Activated naive CD4-positive, alpha-beta T cell treated with anti-CD3 and anti-CD28 coated beads for 36 hours (primary cell): Measurements from ENCODE around the gene MTCL1. TPM values are rescaled to one million over a fixed set of nuclear protein-coding genes. Genes with fewer than 3 reads are reported as not detected.

Experiments used
- CTCF ChIA-PET: fragments of 350-600 bp; sonication (Branson Sonifier 250); formaldehyde crosslinking; loops from one replicate; lab custom pipeline; 2021; ENCODE audit warnings: antibody characterized with exemption; lab: Charles Lee
- DNase-seq: peaks from one replicate; pipeline ENCODE4 v3.0.0-alpha.2; 2020
- H3K27ac Mint-ChIP-seq: one replicate; pipeline ENCODE4 v1.8.0; 2021; ENCODE audit warnings: mild to moderate bottlenecking, mixed read lengths
- H3K27me3 Mint-ChIP-seq: one replicate; pipeline ENCODE4 v1.8.0; 2021; ENCODE audit warnings: low read depth, mixed read lengths
- H3K36me3 Mint-ChIP-seq: one replicate; pipeline ENCODE4 v1.8.0; 2021; ENCODE audit warnings: low read depth, mixed read lengths
- H3K4me1 Mint-ChIP-seq: one replicate; pipeline ENCODE4 v1.8.0; 2021; ENCODE audit warnings: low read depth, mixed read lengths
- H3K4me3 Mint-ChIP-seq: one replicate; pipeline ENCODE4 v1.8.0; 2021; ENCODE audit warnings: mild to moderate bottlenecking, moderate library complexity, mixed read lengths
- H3K9me3 Mint-ChIP-seq: one replicate; pipeline ENCODE4 v1.8.0; 2021; ENCODE audit warnings: mixed read lengths
- intact Hi-C: fragments of 100-400 bp; cut with micrococcal nuclease; formaldehyde crosslinking; loops from one replicate; pipeline ENCODE4 v1.15.1; 2023
- total RNA-seq, 2 experiments: library from RNA; stranded (reverse); gene quantifications; one replicate each; pipeline ENCODE4 v1.2.3, GENCODE V29; 2021

The MTCL1 gene
- total RNA-seq, 2 experiments from 2014 or later: 0.15 to 0.31 TPM

DNA sequence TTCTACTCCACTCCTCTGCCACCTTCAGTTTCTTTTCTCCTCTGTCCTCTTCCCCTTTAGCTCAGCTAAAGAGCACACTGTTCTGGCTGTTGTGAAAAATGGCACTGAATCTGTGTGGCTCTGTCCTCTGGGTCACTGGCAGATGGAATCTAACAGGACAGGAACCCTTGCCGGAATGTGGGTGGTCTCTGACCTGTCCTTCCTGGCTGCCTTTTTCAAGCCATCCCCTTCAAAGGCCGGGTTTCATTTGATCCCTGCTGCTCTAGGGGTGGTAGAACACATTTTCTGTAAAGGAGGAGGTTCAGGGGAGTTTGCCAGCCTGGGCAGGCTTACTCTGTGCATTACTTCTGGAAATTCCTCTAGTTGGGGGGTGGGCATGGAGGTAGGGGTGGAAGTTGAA lies 29.9 kb downstream of the MTCL1 start:
- H3K4me3 Mint-ChIP-seq: no peak overlapping the region
- H3K27me3 Mint-ChIP-seq: no peaks in the 10 kb centered on the region
- H3K4me1 Mint-ChIP-seq: no peaks in the 10 kb centered on the region
- intact Hi-C loops: no loop called here
- no peak for DNase-seq
- CTCF ChIA-PET: no interaction called here
- H3K36me3 Mint-ChIP-seq: no peaks in the 10 kb centered on the region
- H3K9me3 Mint-ChIP-seq: no peaks in the 10 kb centered on the region
- no peak overlapping the region for H3K27ac Mint-ChIP-seq

- intact Hi-C loops: no loop called here
- no peak for DNase-seq
- Mint-ChIP-seq H3K4me3 (no peak overlapping the region), H3K27me3 (no peaks in the 10 kb centered on the region), H3K36me3 (peaks cover 5% of the 10 kb centered on the region), H3K9me3 (peaks cover 18% of the 10 kb centered on the region), H3K27ac (no peak overlapping the region), H3K4me1 (peaks cover 32% of the 10 kb centered on the region)
- CTCF ChIA-PET: no interaction called here
Observed at GRCh38 chr18:8741117-8741516, 35.8 kb downstream of the MTCL1 start.

DNA sequence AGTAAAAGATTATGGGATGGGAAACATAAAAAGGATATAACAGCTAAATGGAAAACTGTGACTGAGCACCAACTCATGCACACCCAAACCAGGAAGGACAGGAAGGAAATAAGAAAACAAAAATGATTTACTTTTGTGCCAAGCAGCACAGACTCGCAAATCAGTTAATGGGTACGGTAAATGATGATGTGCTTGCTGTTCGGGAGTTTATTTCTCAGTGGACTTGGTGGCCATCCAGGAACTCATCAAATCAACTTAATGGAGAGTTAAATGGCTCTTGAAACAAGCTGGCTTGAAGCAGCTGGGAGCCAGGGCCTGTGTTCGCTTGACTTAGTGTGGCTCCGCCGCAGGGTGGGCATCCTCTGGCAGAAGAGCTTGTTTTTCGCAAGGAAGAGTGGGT lies 36.2 kb downstream of the MTCL1 start:
- Mint-ChIP-seq H3K36me3 (peaks cover 5% of the 10 kb centered on the region), H3K4me1 (peaks cover 33% of the 10 kb centered on the region), H3K9me3 (peaks cover 18% of the 10 kb centered on the region), H3K27me3 (no peaks in the 10 kb centered on the region), H3K4me3 (no peak overlapping the region), H3K27ac (no peak overlapping the region)
- intact Hi-C loops: no loop called here
- CTCF ChIA-PET: no interaction called here
- no peak for DNase-seq

GRCh38 chr18:8742387-8743361 lies 37.3 kb downstream of the MTCL1 start:
- H3K36me3 Mint-ChIP-seq: peaks cover 5% of the 10 kb centered on the region
- no peaks in the 10 kb centered on the region for H3K27me3 Mint-ChIP-seq
- peak; percentile 17 for DNase-seq
- H3K27ac Mint-ChIP-seq: no peak overlapping the region
- intact Hi-C loops: no loop called here
- H3K9me3 Mint-ChIP-seq: peaks cover 18% of the 10 kb centered on the region
- CTCF ChIA-PET: no interaction called here
- H3K4me1 Mint-ChIP-seq: peaks cover 33% of the 10 kb centered on the region
- H3K4me3 Mint-ChIP-seq: no peak overlapping the region

DNA sequence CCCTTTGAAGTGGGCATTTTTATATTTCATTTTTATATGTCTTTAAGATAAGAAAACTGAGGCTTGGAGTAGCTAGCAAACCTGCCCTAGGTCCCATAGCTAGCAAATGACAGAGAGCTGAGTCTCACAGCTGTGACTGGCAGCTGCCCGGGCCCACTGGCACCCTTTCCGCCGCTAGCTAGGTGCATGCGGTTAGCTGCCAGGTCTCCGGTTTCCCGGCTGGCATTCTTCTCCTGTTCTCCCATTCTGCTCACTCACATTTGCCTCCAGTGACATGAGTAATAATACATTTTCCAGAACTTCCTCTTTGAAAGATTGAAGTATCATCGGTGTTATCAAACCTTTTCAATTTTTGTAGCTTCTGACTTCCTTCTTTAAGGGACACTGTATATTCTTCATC lies 38.7 kb downstream of the MTCL1 start:
- no peaks in the 10 kb centered on the region for H3K27me3 Mint-ChIP-seq
- H3K4me1 Mint-ChIP-seq: peaks cover 33% of the 10 kb centered on the region
- CTCF ChIA-PET: no interaction called here
- H3K4me3 Mint-ChIP-seq: no peak overlapping the region
- intact Hi-C loops: no loop called here
- H3K27ac Mint-ChIP-seq: no peak overlapping the region
- DNase-seq: no peak
- peaks cover 5% of the 10 kb centered on the region for H3K36me3 Mint-ChIP-seq
- peaks cover 18% of the 10 kb centered on the region for H3K9me3 Mint-ChIP-seq

DNA sequence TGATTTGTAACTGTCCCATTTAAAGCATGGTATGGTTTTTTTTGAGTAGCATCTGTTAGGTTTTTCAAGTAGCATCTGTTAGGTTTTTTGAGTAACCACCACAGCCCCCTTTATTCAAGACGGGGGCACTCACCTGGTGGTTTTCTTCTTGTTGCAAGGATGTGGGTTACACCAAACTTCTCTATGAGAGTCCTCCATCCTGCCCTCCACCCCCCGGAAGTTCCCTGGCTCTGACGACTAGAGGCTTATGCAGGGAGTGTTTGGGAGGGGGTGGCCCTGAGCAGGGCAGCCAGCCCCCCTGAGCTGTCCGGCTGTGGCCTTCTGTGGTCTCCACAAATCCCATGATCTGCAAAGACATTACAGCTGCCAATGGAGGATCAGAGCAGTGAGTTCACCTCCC lies 39.3 kb downstream of the MTCL1 start:
- H3K4me3 Mint-ChIP-seq: no peak overlapping the region
- no peak overlapping the region for H3K27ac Mint-ChIP-seq
- H3K27me3 Mint-ChIP-seq: no peaks in the 10 kb centered on the region
- CTCF ChIA-PET: no interaction called here
- intact Hi-C loops: no loop called here
- peaks cover 18% of the 10 kb centered on the region for H3K9me3 Mint-ChIP-seq
- peak; percentile 58 for DNase-seq
- H3K36me3 Mint-ChIP-seq: peaks cover 5% of the 10 kb centered on the region
- peaks cover 33% of the 10 kb centered on the region for H3K4me1 Mint-ChIP-seq

DNA sequence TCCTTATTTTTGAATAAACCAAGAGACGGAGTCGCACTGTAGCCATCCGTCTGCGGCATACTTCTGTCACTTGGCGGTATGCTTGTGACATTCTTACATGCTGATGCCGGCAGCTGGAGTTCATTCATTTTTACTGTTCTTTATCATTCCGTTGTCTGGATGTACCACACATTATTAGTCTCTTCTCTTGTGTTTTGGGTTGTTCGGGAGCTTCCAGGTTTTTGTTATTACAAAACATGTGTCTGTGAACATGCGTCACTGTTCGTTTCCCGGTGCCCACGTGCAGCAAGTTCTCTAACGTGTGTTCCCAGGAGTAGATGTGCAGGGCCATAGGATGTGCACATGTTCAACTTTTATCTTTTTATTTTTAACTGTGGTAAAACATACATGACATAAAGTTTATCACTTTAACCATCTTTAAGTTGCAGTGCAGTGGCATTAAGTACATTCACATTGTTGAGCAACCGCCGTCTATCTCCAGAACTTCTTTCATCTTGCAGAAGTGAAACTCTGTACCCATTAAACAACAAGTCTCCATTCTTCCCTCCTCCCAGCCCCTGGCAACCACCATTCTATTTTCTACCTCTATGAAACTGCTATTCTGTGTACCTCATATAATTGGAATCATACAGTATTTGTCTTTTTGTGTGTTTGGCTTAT lies 40.1 kb downstream of the MTCL1 start:
- Mint-ChIP-seq H3K27ac (no peak overlapping the region), H3K4me3 (no peak overlapping the region), H3K9me3 (peaks cover 18% of the 10 kb centered on the region), H3K36me3 (peaks cover 5% of the 10 kb centered on the region), H3K4me1 (peaks cover 33% of the 10 kb centered on the region), H3K27me3 (no peaks in the 10 kb centered on the region)
- peak; percentile 15 for DNase-seq
- intact Hi-C loops: no loop called here
- CTCF ChIA-PET: no interaction called here

DNA sequence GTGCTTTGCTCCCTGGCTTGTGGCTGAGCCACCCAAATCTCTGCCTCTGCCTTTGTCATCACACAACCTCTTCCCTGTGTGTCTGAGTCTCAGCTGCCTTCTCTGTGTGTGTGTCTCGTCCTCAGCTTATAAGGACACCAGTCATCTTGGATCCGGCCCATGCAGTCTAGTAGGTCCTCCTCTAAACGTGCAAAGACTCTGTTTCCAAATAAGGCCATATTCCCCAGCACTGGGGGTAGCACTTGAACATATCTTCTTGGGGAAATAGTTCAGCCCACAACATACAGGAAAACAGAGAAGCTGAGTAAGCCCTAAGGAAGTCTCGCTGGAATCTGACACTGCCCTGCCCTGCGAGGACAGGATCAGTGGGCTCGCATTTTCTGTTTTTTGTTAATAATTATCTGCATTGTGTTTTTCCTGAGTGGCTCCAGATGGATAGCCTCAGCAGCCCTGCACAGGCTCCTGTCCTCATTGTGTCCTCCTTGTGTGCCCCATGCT lies 42.1 kb downstream of the MTCL1 start:
- intact Hi-C loops: no loop called here
- no peaks in the 10 kb centered on the region for H3K36me3 Mint-ChIP-seq
- CTCF ChIA-PET: no interaction called here
- H3K27ac Mint-ChIP-seq: no peak overlapping the region
- no peak for DNase-seq
- H3K4me3 Mint-ChIP-seq: no peak overlapping the region
- H3K27me3 Mint-ChIP-seq: no peaks in the 10 kb centered on the region
- peaks cover 32% of the 10 kb centered on the region for H3K4me1 Mint-ChIP-seq
- peaks cover 7% of the 10 kb centered on the region for H3K9me3 Mint-ChIP-seq

DNA sequence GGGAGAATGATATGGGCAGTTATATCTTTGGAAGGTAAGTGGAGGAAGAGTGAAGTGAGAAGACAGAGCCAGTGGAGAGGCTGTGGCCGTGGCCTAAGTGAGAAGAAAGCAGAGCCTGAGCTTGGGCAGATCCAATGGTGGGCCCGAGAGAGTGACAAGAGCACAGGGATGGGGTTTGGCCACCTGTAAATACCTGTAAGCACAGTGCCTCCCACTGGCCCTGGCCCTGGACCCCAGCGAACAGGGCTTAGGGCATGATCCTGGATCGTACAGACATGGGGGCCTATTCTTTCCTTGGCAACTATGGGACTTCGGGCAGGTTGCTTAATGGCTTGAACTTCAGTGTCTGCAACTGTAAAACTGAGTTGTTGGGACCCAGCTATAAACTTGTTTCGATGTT lies 44.1 kb downstream of the MTCL1 start:
- intact Hi-C loops: no loop called here
- H3K9me3 Mint-ChIP-seq: no peaks in the 10 kb centered on the region

DNA sequence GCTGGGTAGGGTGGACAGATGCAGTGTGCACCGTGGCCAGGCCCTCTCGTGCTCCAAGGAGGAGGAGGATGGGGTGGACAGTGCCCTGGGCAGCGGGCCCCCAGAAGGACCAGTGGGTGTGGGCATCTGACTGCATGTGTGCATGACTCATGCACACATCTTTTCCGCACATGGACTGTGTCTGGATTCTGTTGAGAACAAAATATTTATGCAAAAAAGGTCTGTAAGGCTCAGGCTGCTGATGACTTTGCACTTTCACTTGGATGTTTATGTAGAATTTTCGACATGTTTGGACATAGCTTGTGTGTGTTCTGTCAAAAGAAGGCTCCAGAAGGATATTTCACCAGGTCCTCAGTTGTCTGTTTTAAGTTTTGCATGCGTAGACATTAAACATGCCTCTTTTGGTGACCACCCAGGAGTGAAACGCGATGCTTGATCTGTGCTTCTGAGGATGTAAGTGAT lies 45.6 kb downstream of the MTCL1 start:
- no peak for DNase-seq
- intact Hi-C loops: no loop called here
- H3K27me3 Mint-ChIP-seq: no peaks in the 10 kb centered on the region
- no peak overlapping the region for H3K4me3 Mint-ChIP-seq
- H3K9me3 Mint-ChIP-seq: no peaks in the 10 kb centered on the region
- peaks cover 15% of the 10 kb centered on the region for H3K4me1 Mint-ChIP-seq
- CTCF ChIA-PET: no interaction called here
- H3K27ac Mint-ChIP-seq: no peak overlapping the region
- H3K36me3 Mint-ChIP-seq: no peaks in the 10 kb centered on the region

More for the DNA sequence above, 44.1 kb downstream of the MTCL1 start:
- H3K4me3 Mint-ChIP-seq: no peak overlapping the region
- H3K36me3 Mint-ChIP-seq: no peaks in the 10 kb centered on the region
- H3K4me1 Mint-ChIP-seq: peaks cover 15% of the 10 kb centered on the region
- no peaks in the 10 kb centered on the region for H3K27me3 Mint-ChIP-seq
- CTCF ChIA-PET: interaction anchor here (1.0 kb wide), 1 partner anchor 46 kb away, joined by 3 read pairs; no protein-coding TSS in a partner anchor
- DNase-seq: no peak
- no peak overlapping the region for H3K27ac Mint-ChIP-seq

DNA sequence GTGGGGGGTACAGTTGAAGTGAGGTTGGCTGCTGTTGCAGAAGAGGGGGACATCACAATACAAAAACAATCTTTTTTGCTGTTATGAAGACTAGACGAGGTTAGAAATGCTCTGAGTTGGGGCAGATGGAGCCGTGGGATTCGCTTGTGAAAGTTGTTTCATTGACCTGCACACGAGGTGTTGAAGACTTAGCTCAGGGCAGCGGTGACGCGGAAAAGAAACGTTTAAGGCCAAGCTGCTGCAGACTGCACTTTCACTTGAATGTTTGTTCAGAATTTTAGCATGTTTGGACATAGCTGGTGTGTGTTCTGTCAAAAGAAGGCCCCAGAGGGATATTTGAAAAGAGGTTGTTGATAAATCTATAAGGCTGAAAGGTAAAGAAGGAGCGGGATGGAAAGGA lies 46.3 kb downstream of the MTCL1 start:
- intact Hi-C loops: no loop called here

GRCh38 chr18:8752329-8752728 lies 47.0 kb downstream of the MTCL1 start:
- Mint-ChIP-seq H3K27ac (no peak overlapping the region), H3K27me3 (no peaks in the 10 kb centered on the region), H3K9me3 (no peaks in the 10 kb centered on the region), H3K4me1 (peaks cover 20% of the 10 kb centered on the region), H3K4me3 (no peak overlapping the region), H3K36me3 (no peaks in the 10 kb centered on the region)
- intact Hi-C loops: no loop called here
- CTCF ChIA-PET: no interaction called here
- no peak for DNase-seq

More for the DNA sequence above, 46.3 kb downstream of the MTCL1 start:
- H3K27me3 Mint-ChIP-seq: no peaks in the 10 kb centered on the region
- CTCF ChIA-PET: no interaction called here
- H3K4me1 Mint-ChIP-seq: peaks cover 18% of the 10 kb centered on the region
- DNase-seq: no peak
- no peak overlapping the region for H3K27ac Mint-ChIP-seq
- no peaks in the 10 kb centered on the region for H3K9me3 Mint-ChIP-seq
- no peaks in the 10 kb centered on the region for H3K36me3 Mint-ChIP-seq
- no peak overlapping the region for H3K4me3 Mint-ChIP-seq
